SK-N-SH (cell line): ENCODE results near the gene CSNK1D. TPM values are rescaled to one million over a fixed set of nuclear protein-coding genes. Genes with fewer than 3 reads are reported as not detected.
A peak's percentile ranks its signal among the peaks of the same experiment; 100 is the strongest.

ENCODE experiments used
- CTCF ChIA-PET: fragments of 300-600, 350-600 bp; formaldehyde crosslinking; extraction: SDS; loops from one replicate; lab custom pipeline; 2021; lab: Yijun Ruan, JAX
- POLR2A ChIA-PET: fragments of 350-600 bp; sonication (Branson Sonifier 250); formaldehyde crosslinking; extraction: SDS; loops from one replicate; lab custom pipeline; 2020; ENCODE audit warnings: antibody characterized with exemption, inconsistent platforms; lab: Yijun Ruan, JAX
- DNase-seq: peaks from one replicate; pipeline ENCODE4 v3.0.0; 2012
- H2AFZ ChIP-seq: fragments of 200-600 bp; sonication (generic); 2 replicates; pipeline ENCODE4 v1.8.1; 2016; ENCODE audit warnings: antibody characterized with exemption, mild to moderate bottlenecking, low read depth
- H3F3A ChIP-seq: fragments of 200-600 bp; sonication (generic); replicated peaks from 2 replicates; pipeline ENCODE3; 2016; ENCODE audit warnings: antibody characterized with exemption, mild to moderate bottlenecking; ENCODE audit not compliant: insufficient read depth
- H3K27ac ChIP-seq, 2 experiments: fragments of 200-500 bp in 1 of 2; fragments of 200-600 bp in 1 of 2; sonication (Bioruptor generic) in 1 of 2; sonication (generic), shearing (Covaris generic) in 1 of 2; 2 replicates each; pipeline versions ENCODE4 v1.5.1 to v1.6.1; 2014 to 2016; ENCODE audit warnings: low read depth in 2 of 2, inconsistent platforms in 1 of 2, low read length in 1 of 2, mild to moderate bottlenecking in 1 of 2, mixed read lengths in 1 of 2
- H3K27me3 ChIP-seq: fragments of 200-600 bp; sonication (generic), shearing (Covaris generic); 2 replicates; pipeline ENCODE4 v1.6.1; 2016; ENCODE audit warnings: mixed run types; ENCODE audit not compliant: insufficient read depth
- H3K36me3 ChIP-seq, 2 experiments: fragments of 200-500 bp in 1 of 2; fragments of 200-600 bp in 1 of 2; sonication (Bioruptor generic) in 1 of 2; sonication (generic) in 1 of 2; replicated peaks in 1 of 2; 2 replicates each; pipeline versions ENCODE3 to v1.5.1; 2014 to 2016; ENCODE audit warnings: low read length in 1 of 2, mild to moderate bottlenecking in 1 of 2; ENCODE audit not compliant: insufficient read depth in 2 of 2, control insufficient read depth in 1 of 2
- H3K4me1 ChIP-seq, 2 experiments: fragments of 200-500 bp in 1 of 2; fragments of 200-600 bp in 1 of 2; sonication (Bioruptor generic) in 1 of 2; sonication (generic), shearing (Covaris generic) in 1 of 2; 2 replicates each; pipeline versions ENCODE4 v1.5.1 to v1.6.1; 2014 to 2016; ENCODE audit warnings: low read depth in 1 of 2, low read length in 1 of 2, mixed run types in 1 of 2; ENCODE audit not compliant: insufficient read depth in 2 of 2, control insufficient read depth in 1 of 2
- H3K4me2 ChIP-seq: fragments of 200-600 bp; sonication (generic), shearing (Covaris generic); 2 replicates; pipeline ENCODE4 v1.6.1; 2017; ENCODE audit warnings: mixed run types
- H3K4me3 ChIP-seq, 2 experiments: fragments of 200-500 bp in 1 of 2; fragments of 200-600 bp in 1 of 2; sonication (Bioruptor generic) in 1 of 2; sonication (generic), shearing (Covaris generic) in 1 of 2; 2 replicates each; pipeline versions ENCODE4 v1.5.1 to v1.8.1; 2014 to 2016; ENCODE audit warnings: low read depth in 2 of 2, inconsistent platforms in 1 of 2, low read length in 1 of 2, mild to moderate bottlenecking in 1 of 2, mixed read lengths in 1 of 2, moderate library complexity in 1 of 2
- H3K79me2 ChIP-seq: fragments of 200-600 bp; sonication (generic); 2 replicates; pipeline ENCODE4 v1.8.1; 2017; ENCODE audit warnings: mild to moderate bottlenecking; ENCODE audit not compliant: insufficient read depth
- H3K9ac ChIP-seq: fragments of 200-600 bp; sonication (generic); 2 replicates; pipeline ENCODE4 v1.6.1; 2017; ENCODE audit warnings: mixed run types
- H3K9me2 ChIP-seq: fragments of 200-600 bp; sonication (generic); 2 replicates; pipeline ENCODE4 v1.6.1; 2017; ENCODE audit warnings: mixed run types
- H3K9me3 ChIP-seq: fragments of 200-600 bp; sonication (generic); 2 replicates; pipeline ENCODE4 v1.6.1; 2017; ENCODE audit warnings: mixed run types, mild to moderate bottlenecking, moderate library complexity
- H4K20me1 ChIP-seq: fragments of 200-600 bp; sonication (generic); 2 replicates; pipeline ENCODE4 v1.6.1; 2017; ENCODE audit warnings: mild to moderate bottlenecking, mixed run types; ENCODE audit not compliant: insufficient read depth
- CTCF ChIP-seq: fragments of 200-600 bp; sonication (generic); IDR thresholded peaks from 2 replicates; pipeline ENCODE4 v1.6.1; 2017; ENCODE audit warnings: antibody characterized with exemption, mild to moderate bottlenecking, moderate library complexity
- ELF1 ChIP-seq: IDR thresholded peaks from 2 replicates; pipeline ENCODE4 v1.4.0; 2012
- EP300 ChIP-seq, 2 experiments: IDR thresholded peaks; 2 replicates each; pipeline versions ENCODE4 v1.4.0 to v1.6.1; 2012; ENCODE audit warnings: borderline replicate concordance in 1 of 2, low read depth in 1 of 2, low read length in 1 of 2
- FOXM1 ChIP-seq: IDR thresholded peaks from 2 replicates; pipeline ENCODE4 v1.4.0; 2012; ENCODE audit warnings: low read depth, mild to moderate bottlenecking
- GATA2 ChIP-seq: sonication (generic); formaldehyde crosslinking; IDR thresholded peaks from 2 replicates; pipeline ENCODE4 v1.5.0; 2020; ENCODE audit warnings: mild to moderate bottlenecking, missing genetic modification reagents
- IRF3 ChIP-seq: fragments of 150-350 bp; IDR thresholded peaks from 2 replicates; pipeline ENCODE4 v1.6.1; 2016; ENCODE audit warnings: mild to moderate bottlenecking, low read depth, low read length
- JUND ChIP-seq: IDR thresholded peaks from 2 replicates; pipeline ENCODE4 v1.4.0; 2012
- NRF1 ChIP-seq: IDR thresholded peaks from 2 replicates; pipeline ENCODE4 v1.6.1; 2012; ENCODE audit warnings: low read depth, mild to moderate bottlenecking, low read length
- PBX3 ChIP-seq: IDR thresholded peaks from 2 replicates; pipeline ENCODE4; 2012
- POLR2AphosphoS5 ChIP-seq: IDR thresholded peaks from 2 replicates; pipeline ENCODE4 v1.6.1; 2012; ENCODE audit warnings: low read depth, low read length
- RAD21 ChIP-seq: IDR thresholded peaks from 2 replicates; pipeline ENCODE4 v1.6.1; 2012; ENCODE audit warnings: mild to moderate bottlenecking, low read length
- RXRA ChIP-seq: IDR thresholded peaks from 2 replicates; pipeline ENCODE4 v1.4.0; 2012; ENCODE audit warnings: low read depth, mild to moderate bottlenecking, borderline replicate concordance
- SIN3A ChIP-seq: IDR thresholded peaks from 2 replicates; pipeline ENCODE4 v1.6.1; 2012; ENCODE audit warnings: low read depth, mild to moderate bottlenecking, low read length, moderate library complexity, borderline replicate concordance
- TAF1 ChIP-seq: IDR thresholded peaks from 2 replicates; pipeline ENCODE4 v1.6.1; 2012; ENCODE audit warnings: low read depth, mild to moderate bottlenecking, low read length, moderate library complexity, borderline replicate concordance
- TCF12 ChIP-seq: IDR thresholded peaks from 2 replicates; pipeline ENCODE4 v1.4.0; 2012
- TEAD4 ChIP-seq: IDR thresholded peaks from 2 replicates; pipeline ENCODE4 v1.4.0; 2012; ENCODE audit warnings: mild to moderate bottlenecking, borderline replicate concordance; ENCODE audit not compliant: insufficient read depth
- USF1 ChIP-seq: IDR thresholded peaks from 2 replicates; pipeline ENCODE4 v1.4.0; 2012; ENCODE audit warnings: low read depth, borderline replicate concordance
- USF2 ChIP-seq: fragments of 150-350 bp; IDR thresholded peaks from 2 replicates; pipeline ENCODE4 v1.6.1; 2017; ENCODE audit warnings: antibody characterized with exemption, low read length, low read depth, borderline replicate concordance
- whole genome bisulfite sequencing: methylation state at CpG from one replicate; pipeline ENCODE4 v1.1.6; 2017; ENCODE audit warnings: low lambda C conversion rate; 5-methylcytosine and 5-hydroxymethylcytosine counted together
- polyA plus RNA-seq, 3 experiments: library from polyadenylated mRNA; depleted of rRNA; stranded (reverse); fragments of >200 nt; gene quantifications; 2 replicates each; pipeline ENCODE4 v1.2.3, GENCODE V29; 2012

CSNK1D gene
- polyA plus RNA-seq, 1 of the 3 experiments (the other 2 are of a cell fraction): 216 TPM

- Histone ChIP-seq H3K27ac (no peak overlapping the region), H3K79me2 (no peaks in the 10 kb centered on the region), H3K27me3 (no peaks in the 10 kb centered on the region; the same call in 1 of the 2 replicates), H3K9me2 (no peaks in the 10 kb centered on the region), H3K9ac (no peak overlapping the region), H4K20me1 (no peaks in the 10 kb centered on the region), H3K36me3 (no peaks in the 10 kb centered on the region), H3K4me2 (no peak overlapping the region), H3K4me1 (peaks cover 0 to 15% of the 10 kb centered on the region in 2 experiments; a peak in 1 of 4 replicates), H3F3A (no peaks in the 10 kb centered on the region), H3K4me3 (no peak overlapping the region), H3K9me3 (no peaks in the 10 kb centered on the region), H2AFZ (no peak overlapping the region)
- peak; percentile 56 for DNase-seq
- WGBS: 90% methylated on average over 22 of the region's 26 CpGs
- TF ChIP-seq EP300 (IDR thresholded peaks at IDR 0.05; ENCODE audit: borderline replicate concordance in 1 of 2, low read depth in 1 of 2, low read length in 1 of 2) (no peak), TCF12 (no peak), FOXM1 (no peak), JUND (no peak), RAD21 (no peak), TEAD4 (no peak), TAF1 (no peak)
- ChIA-PET POLR2A (interaction anchor here (1.3 kb wide), 1 partner anchor 11 kb away, joined by 5 read pairs; no protein-coding TSS in a partner anchor), CTCF (interaction anchor here (0.5 to 15.1 kb wide), 6 partner anchors 13 to 64 kb away, joined by 3 to 184 read pairs (median 5); no protein-coding TSS in a partner anchor)
Observed at GRCh38 chr17:82303944-82304808, 30.7 kb upstream of the CSNK1D start.

- ChIA-PET POLR2A (interaction anchor here (0.6 to 1.3 kb wide), 2 partner anchors 10 to 49 kb away, joined by 4 to 5 read pairs; no protein-coding TSS in a partner anchor), CTCF (interaction anchor here (0.9 to 15.1 kb wide), 7 partner anchors 14 to 113 kb away, joined by 3 to 184 read pairs (median 4); partner anchors contain the start of genes HEXD and OGFOD3)
- WGBS: 80% methylated on average over 15 of the region's 35 CpGs
- DNase-seq: peak; percentile 42
- no peaks in the 10 kb centered on the region for H4K20me1 ChIP-seq
- no peaks in the 10 kb centered on the region for H3F3A ChIP-seq
- H3K4me2 ChIP-seq: no peak overlapping the region
- H3K27ac ChIP-seq: no peak overlapping the region
- H3K9me2 ChIP-seq: no peaks in the 10 kb centered on the region
- peaks cover 7 to 24% of the 10 kb centered on the region in 2 experiments; a peak in 3 of 4 replicates for H3K4me1 ChIP-seq
- H3K9me3 ChIP-seq: no peaks in the 10 kb centered on the region
- H3K4me3 ChIP-seq: no peak overlapping the region
- no peaks in the 10 kb centered on the region for H3K79me2 ChIP-seq
- no peaks in the 10 kb centered on the region for H3K27me3 ChIP-seq
- H2AFZ ChIP-seq: no peak overlapping the region
- H3K9ac ChIP-seq: no peak overlapping the region
- no peaks in the 10 kb centered on the region for H3K36me3 ChIP-seq
- TF ChIP-seq USF1 (no peak), USF2 (no peak), SIN3A (no peak), ELF1 (no peak), POLR2AphosphoS5 (no peak), CTCF (no peak), FOXM1 (no peak), IRF3 (no peak), PBX3 (no peak), GATA2 (CRISPR knock-in tag) (no peak), NRF1 (no peak), RXRA (no peak)
Observed at GRCh38 chr17:82302991-82303943, 29.8 kb upstream of the CSNK1D start.
